ENCODE measurements around the gene ERV3-1. TPM values are rescaled to one million over a fixed set of nuclear protein-coding genes. Genes with fewer than 3 reads are reported as not detected.
"Not testable (repeated sequence)": the region's sequence is repeated elsewhere in the genome, so short reads cannot be mapped to it uniquely, and the experiment has no call there.

Gene ERV3-1, protein sequence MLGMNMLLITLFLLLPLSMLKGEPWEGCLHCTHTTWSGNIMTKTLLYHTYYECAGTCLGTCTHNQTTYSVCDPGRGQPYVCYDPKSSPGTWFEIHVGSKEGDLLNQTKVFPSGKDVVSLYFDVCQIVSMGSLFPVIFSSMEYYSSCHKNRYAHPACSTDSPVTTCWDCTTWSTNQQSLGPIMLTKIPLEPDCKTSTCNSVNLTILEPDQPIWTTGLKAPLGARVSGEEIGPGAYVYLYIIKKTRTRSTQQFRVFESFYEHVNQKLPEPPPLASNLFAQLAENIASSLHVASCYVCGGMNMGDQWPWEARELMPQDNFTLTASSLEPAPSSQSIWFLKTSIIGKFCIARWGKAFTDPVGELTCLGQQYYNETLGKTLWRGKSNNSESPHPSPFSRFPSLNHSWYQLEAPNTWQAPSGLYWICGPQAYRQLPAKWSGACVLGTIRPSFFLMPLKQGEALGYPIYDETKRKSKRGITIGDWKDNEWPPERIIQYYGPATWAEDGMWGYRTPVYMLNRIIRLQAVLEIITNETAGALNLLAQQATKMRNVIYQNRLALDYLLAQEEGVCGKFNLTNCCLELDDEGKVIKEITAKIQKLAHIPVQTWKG
- 29.1 and 30.7 TPM in 2 replicates for total RNA-seq
- 25.4 TPM for total RNA-seq (2013)
- polyA plus RNA-seq: 10.6 and 13.7 TPM in 2 replicates
- polyA minus RNA-seq: 9.2 and 12.8 TPM in 2 replicates

DNA sequence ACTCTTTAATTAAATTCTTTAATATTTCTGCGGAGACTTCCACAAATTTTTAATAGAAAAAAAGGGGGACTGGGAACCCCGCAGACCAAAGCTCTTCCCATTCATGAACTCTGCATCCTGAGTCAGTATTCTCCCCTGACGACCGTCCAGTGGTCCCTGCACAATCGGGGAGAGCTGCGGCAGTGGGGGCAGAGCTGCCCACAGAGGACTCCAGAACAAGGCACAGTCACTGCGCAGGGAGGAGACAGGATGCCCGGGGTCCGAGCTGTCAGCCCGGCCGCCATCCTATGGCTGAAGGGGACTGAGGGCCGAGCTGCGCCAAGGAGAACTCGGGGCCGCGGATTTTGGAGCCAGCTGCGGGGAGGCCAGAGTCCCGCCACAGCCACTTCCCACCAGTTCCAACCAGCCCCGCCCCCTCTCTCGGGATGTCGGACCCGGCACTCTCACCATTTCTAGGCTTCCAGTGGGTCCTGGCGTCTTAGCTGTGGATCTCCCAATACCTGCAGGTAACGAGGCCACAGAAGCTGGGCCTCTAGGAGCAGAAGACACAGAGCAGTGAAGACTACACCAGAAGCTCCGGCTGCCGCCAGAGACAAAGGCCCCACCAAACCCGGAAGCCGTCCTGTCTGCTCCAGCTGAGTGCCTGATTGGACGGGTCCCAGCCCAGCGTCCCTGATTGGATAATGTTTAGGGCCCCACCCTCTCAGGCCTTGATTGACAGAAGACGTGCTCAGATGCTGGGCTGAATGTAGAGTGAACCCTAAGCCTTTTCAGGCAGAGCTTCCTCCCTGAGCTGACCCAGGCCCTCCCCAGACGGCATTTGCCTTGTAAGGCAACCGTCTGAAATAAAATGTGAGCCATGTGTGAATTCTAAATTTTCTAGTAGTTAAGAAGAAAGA is at the start of gene ERV3-1:
ERV3-1 (minus strand) TSS at position 594 of the 899 bp plus-strand sequence. CDS start 13,661 bp downstream, outside the sequence.
- TF ChIP-seq, protein P1, sequence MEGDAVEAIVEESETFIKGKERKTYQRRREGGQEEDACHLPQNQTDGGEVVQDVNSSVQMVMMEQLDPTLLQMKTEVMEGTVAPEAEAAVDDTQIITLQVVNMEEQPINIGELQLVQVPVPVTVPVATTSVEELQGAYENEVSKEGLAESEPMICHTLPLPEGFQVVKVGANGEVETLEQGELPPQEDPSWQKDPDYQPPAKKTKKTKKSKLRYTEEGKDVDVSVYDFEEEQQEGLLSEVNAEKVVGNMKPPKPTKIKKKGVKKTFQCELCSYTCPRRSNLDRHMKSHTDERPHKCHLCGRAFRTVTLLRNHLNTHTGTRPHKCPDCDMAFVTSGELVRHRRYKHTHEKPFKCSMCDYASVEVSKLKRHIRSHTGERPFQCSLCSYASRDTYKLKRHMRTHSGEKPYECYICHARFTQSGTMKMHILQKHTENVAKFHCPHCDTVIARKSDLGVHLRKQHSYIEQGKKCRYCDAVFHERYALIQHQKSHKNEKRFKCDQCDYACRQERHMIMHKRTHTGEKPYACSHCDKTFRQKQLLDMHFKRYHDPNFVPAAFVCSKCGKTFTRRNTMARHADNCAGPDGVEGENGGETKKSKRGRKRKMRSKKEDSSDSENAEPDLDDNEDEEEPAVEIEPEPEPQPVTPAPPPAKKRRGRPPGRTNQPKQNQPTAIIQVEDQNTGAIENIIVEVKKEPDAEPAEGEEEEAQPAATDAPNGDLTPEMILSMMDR (IDR thresholded peaks at IDR 0.05): no peak
- TF ChIP-seq EZH2 (IDR thresholded peaks at IDR 0.05; ENCODE audit: borderline replicate concordance, insufficient read depth, low read depth, low read length, poor library complexity, severe bottlenecking): no peak
- DNase-seq (peak; percentile 95), ATAC-seq (ENCODE audit: low read depth) (peak; percentile 99)
- WGBS (ENCODE audit: insufficient coverage): 1% methylated on average over 30 of the region's 33 CpGs
- H3K4me1 Mint-ChIP-seq: peaks cover 46% of the 10 kb centered on the region
- intact Hi-C loops (cut with micrococcal nuclease): loop anchor here (1.0 to 10.0 kb wide), 8 partner anchors 32 to 1079 kb away; partner anchors contain the start of genes ZNF107, ZNF273, ZNF680 and ZNF92
- Histone ChIP-seq H3K4me1 (ENCODE audit: control insufficient read depth in 2 of 2, insufficient read depth in 2 of 2, low read length in 2 of 2) (peaks cover 20 to 33% of the 10 kb centered on the region in 2 donors), H3K9me3 (ENCODE audit: control extremely low read depth in 1 of 3, control insufficient read depth in 2 of 3, insufficient read depth in 1 of 3, low read length in 2 of 3) (peaks cover 0 to 18% (median 9%) of the 10 kb centered on the region in 3 donors), H3K27ac (ENCODE audit: low read length in 2 of 2) (peak within 1 kb of the TSS; percentile 84 to 96), H3K79me2 (ENCODE audit: control insufficient read depth, insufficient read depth, low read length) (peaks cover 59% of the 10 kb centered on the region), H4K20me1 (ENCODE audit: control insufficient read depth, insufficient read depth, low read length, poor library complexity, severe bottlenecking) (no peaks in the 10 kb centered on the region), H3K4me2 (replicated peaks; ENCODE audit: low read depth, low read length, poor library complexity, severe bottlenecking) (peak within 1 kb of the TSS; percentile 82), H3K27me3 (replicated peaks in 1 of 4; ENCODE audit: control extremely low read depth in 1 of 4, control insufficient read depth in 3 of 4, insufficient read depth in 4 of 4, low read length in 3 of 4) (no peaks in the 10 kb centered on the region), H3K9ac (ENCODE audit: low read length) (peak within 1 kb of the TSS; percentile 97), H2AFZ (ENCODE audit: insufficient read depth, low read depth, low read length, poor library complexity, severe bottlenecking) (peak within 1 kb of the TSS; percentile 83), H3K4me3 (ENCODE audit: control extremely low read depth in 1 of 5, extremely low read depth in 1 of 5, insufficient read depth in 1 of 5, low read depth in 2 of 5, low read length in 4 of 5) (peak within 1 kb of the TSS; percentile 60 to 89 (median 87)), H3K36me3 (replicated peaks in 1 of 2; ENCODE audit: control extremely low read depth in 1 of 2, control insufficient read depth in 1 of 2, extremely low read depth in 1 of 2, insufficient read depth in 2 of 2, low read length in 1 of 2) (peaks cover 0 to 2% of the 10 kb centered on the region in 2 experiments)
- H3K27me3 Mint-ChIP-seq: no peaks in the 10 kb centered on the region
- H3K4me3 Mint-ChIP-seq: peak within 1 kb of the TSS; percentile 95
- CTCF ChIA-PET: interaction anchor here (0.8 to 1.2 kb wide), 4 partner anchors 15 to 301 kb away, joined by 3 to 4 read pairs (median 3); no protein-coding TSS in a partner anchor
- POLR2A ChIA-PET: interaction anchor here (0.5 to 1.6 kb wide), 5 partner anchors 31 to 1991 kb away, joined by 3 to 8 read pairs (median 3); partner anchors contain the start of genes ZNF138 and ZNF680
- H3K27ac Mint-ChIP-seq: peak within 1 kb of the TSS; percentile 91
- H3K9me3 Mint-ChIP-seq (ENCODE audit: insufficient read depth): peaks cover 2% of the 10 kb centered on the region

DNA sequence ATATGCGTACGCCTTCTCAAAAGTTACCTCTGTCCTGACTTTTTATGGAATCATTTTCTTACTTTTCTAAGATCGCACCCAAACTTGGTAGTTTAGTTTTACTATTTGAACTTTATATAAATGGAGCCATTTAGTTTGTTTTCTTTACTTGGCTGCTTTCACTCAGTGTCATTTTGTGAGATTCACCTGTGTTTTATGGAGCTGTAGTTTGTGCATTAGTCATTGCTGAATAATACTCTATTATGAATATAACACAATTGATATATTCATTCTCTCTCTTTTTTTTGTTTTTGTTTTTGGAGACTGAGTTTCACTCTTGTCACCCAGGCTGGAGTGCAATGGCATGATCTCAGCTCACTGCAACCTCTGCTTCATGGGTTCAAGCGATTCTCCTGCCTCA is 49.3 kb upstream of the ERV3-1 start:
- H3K27ac Mint-ChIP-seq; CTCF ChIA-PET; H3K9me3 Mint-ChIP-seq (ENCODE audit: insufficient read depth); POLR2A ChIA-PET; H3K9me3 ChIP-seq (ENCODE audit: control extremely low read depth in 1 of 3, control insufficient read depth in 2 of 3, insufficient read depth in 1 of 3, low read length in 2 of 3); H3K27me3 Mint-ChIP-seq; H3K4me1 ChIP-seq (ENCODE audit: control insufficient read depth in 2 of 2, insufficient read depth in 2 of 2, low read length in 2 of 2); H3K4me3 ChIP-seq (ENCODE audit: control extremely low read depth in 1 of 5, extremely low read depth in 1 of 5, insufficient read depth in 1 of 5, low read depth in 2 of 5, low read length in 4 of 5); intact Hi-C loops (cut with micrococcal nuclease); H3K4me3 Mint-ChIP-seq; H3K4me1 Mint-ChIP-seq; H3K27ac ChIP-seq (ENCODE audit: low read length in 2 of 2); H2AFZ ChIP-seq (ENCODE audit: insufficient read depth, low read depth, low read length, poor library complexity, severe bottlenecking); H3K9ac ChIP-seq (ENCODE audit: low read length); H3K36me3 ChIP-seq (replicated peaks in 1 of 2; ENCODE audit: control extremely low read depth in 1 of 2, control insufficient read depth in 1 of 2, extremely low read depth in 1 of 2, insufficient read depth in 2 of 2, low read length in 1 of 2); H3K79me2 ChIP-seq (ENCODE audit: control insufficient read depth, insufficient read depth, low read length); DNase-seq; ATAC-seq (ENCODE audit: low read depth); H4K20me1 ChIP-seq (ENCODE audit: control insufficient read depth, insufficient read depth, low read length, poor library complexity, severe bottlenecking); H3K4me2 ChIP-seq (replicated peaks; ENCODE audit: low read depth, low read length, poor library complexity, severe bottlenecking); H3K27me3 ChIP-seq (replicated peaks in 1 of 4; ENCODE audit: control extremely low read depth in 1 of 4, control insufficient read depth in 3 of 4, insufficient read depth in 4 of 4, low read length in 3 of 4): not testable (repeated sequence)
- 100% methylated on average over 1 of the region's 4 CpGs for WGBS (ENCODE audit: insufficient coverage)

DNA sequence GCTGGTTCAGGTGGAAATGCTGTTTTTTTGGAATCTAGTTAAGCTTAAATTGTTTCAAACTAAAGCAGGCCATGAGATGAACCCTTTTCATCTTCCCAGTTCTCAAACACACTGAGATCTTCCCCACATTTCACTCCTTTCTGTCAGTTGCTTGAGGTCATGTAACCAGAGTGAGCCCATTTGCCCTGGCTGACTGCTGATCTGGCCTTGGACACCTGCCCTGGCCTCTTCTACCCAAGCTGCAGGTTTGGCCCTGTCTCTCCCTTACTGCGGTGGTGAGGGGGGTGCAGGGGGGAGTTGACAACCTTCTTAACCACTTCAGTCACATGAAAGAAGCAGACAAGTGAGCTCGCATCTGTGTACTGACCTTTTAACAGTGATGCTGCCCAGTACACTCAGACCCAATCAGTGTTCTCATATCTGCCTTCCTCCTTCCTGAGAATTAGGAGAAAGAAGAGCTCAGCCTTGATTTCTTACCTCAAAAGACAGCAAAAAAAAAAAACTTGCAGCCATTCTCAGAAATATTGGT is 48.0 kb upstream of the ERV3-1 start:
- H3K27me3 ChIP-seq (replicated peaks in 1 of 4; ENCODE audit: control extremely low read depth in 1 of 4, control insufficient read depth in 3 of 4, insufficient read depth in 4 of 4, low read length in 3 of 4); H3K9me3 ChIP-seq (ENCODE audit: control extremely low read depth in 1 of 3, control insufficient read depth in 2 of 3, insufficient read depth in 1 of 3, low read length in 2 of 3); H3K4me3 ChIP-seq (ENCODE audit: control extremely low read depth in 1 of 5, extremely low read depth in 1 of 5, insufficient read depth in 1 of 5, low read depth in 2 of 5, low read length in 4 of 5); DNase-seq; H3K4me1 Mint-ChIP-seq; H3K4me3 Mint-ChIP-seq; H3K36me3 ChIP-seq (replicated peaks in 1 of 2; ENCODE audit: control extremely low read depth in 1 of 2, control insufficient read depth in 1 of 2, extremely low read depth in 1 of 2, insufficient read depth in 2 of 2, low read length in 1 of 2); intact Hi-C loops (cut with micrococcal nuclease); POLR2A ChIA-PET; H3K27ac ChIP-seq (ENCODE audit: low read length in 2 of 2); H3K9ac ChIP-seq (ENCODE audit: low read length); CTCF ChIA-PET; H3K27me3 Mint-ChIP-seq; H2AFZ ChIP-seq (ENCODE audit: insufficient read depth, low read depth, low read length, poor library complexity, severe bottlenecking); H3K4me2 ChIP-seq (replicated peaks; ENCODE audit: low read depth, low read length, poor library complexity, severe bottlenecking); H3K27ac Mint-ChIP-seq; H3K4me1 ChIP-seq (ENCODE audit: control insufficient read depth in 2 of 2, insufficient read depth in 2 of 2, low read length in 2 of 2); ATAC-seq (ENCODE audit: low read depth); H4K20me1 ChIP-seq (ENCODE audit: control insufficient read depth, insufficient read depth, low read length, poor library complexity, severe bottlenecking); H3K9me3 Mint-ChIP-seq (ENCODE audit: insufficient read depth): not testable (repeated sequence)
- 83% methylated on average over 1 of the region's 2 CpGs for WGBS (ENCODE audit: insufficient coverage)
- H3K79me2 ChIP-seq (ENCODE audit: control insufficient read depth, insufficient read depth, low read length): peaks cover 12% of the 10 kb centered on the region
